Mesenchymal stem cell (in vitro differentiated cells and primary cell): ENCODE measurements around the gene XIRP2.

Experiments used
- DNase-seq: peaks from one replicate; pipeline ENCODE4 v3.0.0-alpha.2; 2013
- H2AFZ ChIP-seq: one replicate; pipeline ENCODE4 v1.6.1; 2013; ENCODE audit warnings: low read depth, mild to moderate bottlenecking, control low read depth, inconsistent platforms, low read length, moderate library complexity
- H2AK5ac ChIP-seq: 2 replicates; pipeline ENCODE4 v1.6.1; 2013; ENCODE audit warnings: low read length, moderate library complexity, mild to moderate bottlenecking, inconsistent platforms; ENCODE audit not compliant: severe bottlenecking
- H2BK120ac ChIP-seq: one replicate; pipeline ENCODE4 v1.6.1; 2013; ENCODE audit warnings: low read depth, mild to moderate bottlenecking, inconsistent platforms, low read length, moderate library complexity
- H2BK12ac ChIP-seq, 2 experiments: one replicate each; pipeline ENCODE4 v1.6.1; 2013; ENCODE audit warnings: inconsistent platforms in 2 of 2, low read length in 2 of 2, mild to moderate bottlenecking in 2 of 2, moderate library complexity in 2 of 2, control low read depth in 1 of 2
- H2BK15ac ChIP-seq: one replicate; pipeline ENCODE4 v1.6.1; 2013; ENCODE audit warnings: mild to moderate bottlenecking, low read depth, inconsistent platforms; ENCODE audit not compliant: poor library complexity, severe bottlenecking
- H2BK5ac ChIP-seq: 2 replicates; pipeline ENCODE4 v1.6.1; 2013; ENCODE audit warnings: low read depth, mild to moderate bottlenecking, low read length, control low read depth, inconsistent platforms; ENCODE audit not compliant: poor library complexity, severe bottlenecking
- H3K14ac ChIP-seq, 2 experiments: one replicate each; pipeline ENCODE4 v1.6.1; 2013; ENCODE audit warnings: inconsistent platforms in 2 of 2, low read length in 2 of 2, control low read depth in 1 of 2, mild to moderate bottlenecking in 1 of 2, moderate library complexity in 1 of 2
- H3K18ac ChIP-seq, 2 experiments: one replicate each; pipeline ENCODE4 v1.6.1; 2013; ENCODE audit warnings: inconsistent platforms in 2 of 2, low read length in 2 of 2, control low read depth in 1 of 2, low read depth in 1 of 2, mild to moderate bottlenecking in 1 of 2
- H3K23ac ChIP-seq, 2 experiments: one replicate each; pipeline ENCODE4 v1.6.1; 2013; ENCODE audit warnings: inconsistent platforms in 2 of 2, low read length in 2 of 2, mild to moderate bottlenecking in 2 of 2, moderate library complexity in 2 of 2, control low read depth in 1 of 2
- H3K27ac ChIP-seq: 2 replicates; pipeline ENCODE4 v1.5.1; 2013; ENCODE audit warnings: mild to moderate bottlenecking, moderate library complexity, low read length, control low read depth, inconsistent platforms; ENCODE audit not compliant: poor library complexity, severe bottlenecking
- H3K27me3 ChIP-seq, 2 experiments: 2 replicates each; pipeline versions ENCODE4 v1.6.1 to v1.7.0; 2013; ENCODE audit warnings: low read length in 2 of 2, mild to moderate bottlenecking in 2 of 2, moderate library complexity in 2 of 2, control low read depth in 1 of 2, inconsistent platforms in 1 of 2; ENCODE audit not compliant: control insufficient read depth in 1 of 2, insufficient read depth in 1 of 2
- H3K36me3 ChIP-seq, 2 experiments: 2 replicates each; pipeline versions ENCODE4 v1.6.1 to v1.7.0; 2013; ENCODE audit warnings: low read length in 2 of 2, control low read depth in 1 of 2, inconsistent platforms in 1 of 2, low read depth in 1 of 2, mild to moderate bottlenecking in 1 of 2; ENCODE audit not compliant: insufficient read depth in 2 of 2, control insufficient read depth in 1 of 2
- H3K4ac ChIP-seq, 2 experiments: one replicate each; pipeline ENCODE4 v1.6.1; 2013; ENCODE audit warnings: inconsistent platforms in 2 of 2, low read length in 2 of 2, mild to moderate bottlenecking in 2 of 2, moderate library complexity in 2 of 2, control low read depth in 1 of 2, low read depth in 1 of 2
- H3K4me1 ChIP-seq: 2 replicates; pipeline ENCODE4 v1.6.1; 2013; ENCODE audit warnings: low read depth, low read length, control low read depth; ENCODE audit not compliant: control insufficient read depth, insufficient read depth
- H3K4me2 ChIP-seq: 2 replicates; pipeline ENCODE4 v1.6.1; 2013; ENCODE audit warnings: low read length, mild to moderate bottlenecking, inconsistent platforms; ENCODE audit not compliant: poor library complexity, severe bottlenecking
- H3K4me3 ChIP-seq, 2 experiments: 2 replicates each; pipeline versions ENCODE4 v1.5.1 to v1.7.0; 2013; ENCODE audit warnings: low read length in 2 of 2, mild to moderate bottlenecking in 2 of 2, control low read depth in 1 of 2, low read depth in 1 of 2; ENCODE audit not compliant: insufficient read depth in 1 of 2
- H3K79me1 ChIP-seq: replicated peaks from 2 replicates; pipeline ENCODE4 v1.6.1; 2013; ENCODE audit warnings: mild to moderate bottlenecking, control low read depth, low read length, inconsistent platforms; ENCODE audit not compliant: poor library complexity, severe bottlenecking
- H3K9ac ChIP-seq: 2 replicates; pipeline ENCODE4 v1.7.0; 2013; ENCODE audit warnings: mild to moderate bottlenecking, low read length, moderate library complexity
- H3K9me3 ChIP-seq: 2 replicates; pipeline ENCODE4 v1.7.0; 2013; ENCODE audit warnings: mild to moderate bottlenecking, low read length; ENCODE audit not compliant: control insufficient read depth
- H4K8ac ChIP-seq: one replicate; pipeline ENCODE4 v1.6.1; 2013; ENCODE audit warnings: inconsistent platforms, mild to moderate bottlenecking, low read length, moderate library complexity
- H4K91ac ChIP-seq: one replicate; pipeline ENCODE4 v1.6.1; 2013; ENCODE audit warnings: mild to moderate bottlenecking, low read length, inconsistent platforms
- WGBS: methylation state at CpG from one replicate; pipeline ENCODE4 v1.1.7; 2013; ENCODE audit warnings: mixed read lengths; 5-methylcytosine and 5-hydroxymethylcytosine counted together

XIRP2 gene

GRCh38 chr2:166881177-166881576 is 7.1 kb upstream of the XIRP2 start:
- WGBS = no CpG with 5 or more reads among the region's 1 CpG
- no peak overlapping the region for H3K9ac ChIP-seq

GRCh38 chr2:166882851-166883250 is 5.4 kb upstream of the XIRP2 start:
- H3K36me3 ChIP-seq = no peaks in the 10 kb centered on the region
- no peak overlapping the region for H3K14ac ChIP-seq
- H3K27me3 ChIP-seq = no peaks in the 10 kb centered on the region
- no peak overlapping the region for H3K4me2 ChIP-seq
- no peaks in the 10 kb centered on the region for H3K9me3 ChIP-seq
- H3K23ac ChIP-seq = no peak overlapping the region
- no peak overlapping the region for H3K4me3 ChIP-seq
- H3K4ac ChIP-seq = no peak overlapping the region
- H3K27ac ChIP-seq = no peak overlapping the region
- no peak overlapping the region for H2BK120ac ChIP-seq
- no peak overlapping the region for H2BK12ac ChIP-seq
- 95% methylated on average over 3 of the region's 3 CpGs for WGBS
- H2BK5ac ChIP-seq = no peak overlapping the region
- no peak overlapping the region for H3K18ac ChIP-seq
- no peak overlapping the region for H2AK5ac ChIP-seq
- no peak for DNase-seq
- H2AFZ ChIP-seq = no peak overlapping the region
- no peak overlapping the region for H4K91ac ChIP-seq
- no peak overlapping the region for H2BK15ac ChIP-seq
- no peaks in the 10 kb centered on the region for H3K4me1 ChIP-seq
- H3K9ac ChIP-seq = no peak overlapping the region
- H4K8ac ChIP-seq = no peak overlapping the region
- no peaks in the 10 kb centered on the region for H3K79me1 ChIP-seq

More at GRCh38 chr2:166881177-166881576, 7.1 kb upstream of the XIRP2 start:
- H3K9me3 ChIP-seq = no peaks in the 10 kb centered on the region
- no peak overlapping the region for H2BK120ac ChIP-seq
- no peak overlapping the region for H3K14ac ChIP-seq
- H3K4ac ChIP-seq = no peak overlapping the region
- no peak overlapping the region for H3K4me2 ChIP-seq
- H2BK5ac ChIP-seq = no peak overlapping the region
- no peak overlapping the region for H3K23ac ChIP-seq
- no peak overlapping the region for H3K4me3 ChIP-seq
- no peaks in the 10 kb centered on the region for H3K4me1 ChIP-seq
- H3K79me1 ChIP-seq = no peaks in the 10 kb centered on the region
- no peak overlapping the region for H2BK12ac ChIP-seq
- H3K27me3 ChIP-seq = no peaks in the 10 kb centered on the region
- no peak overlapping the region for H4K91ac ChIP-seq
- no peak overlapping the region for H3K27ac ChIP-seq
- no peak overlapping the region for H2AFZ ChIP-seq
- H4K8ac ChIP-seq = no peak overlapping the region
- H3K36me3 ChIP-seq = no peaks in the 10 kb centered on the region
- no peak overlapping the region for H2AK5ac ChIP-seq
- H3K18ac ChIP-seq = no peak overlapping the region
- no peak overlapping the region for H2BK15ac ChIP-seq
- peak; percentile 18 for DNase-seq

GRCh38 chr2:166891727-166892126 is 3.4 kb downstream of the XIRP2 start:
- Histone ChIP-seq H3K4me1 (no peaks in the 10 kb centered on the region), H3K14ac (no peak overlapping the region), H2AK5ac (no peak overlapping the region), H3K4me2 (no peak overlapping the region), H2BK120ac (no peak overlapping the region), H3K79me1 (no peaks in the 10 kb centered on the region), H3K27ac (no peak overlapping the region), H4K91ac (no peak overlapping the region), H4K8ac (no peak overlapping the region), H3K4ac (no peak overlapping the region), H3K23ac (no peak overlapping the region), H2BK5ac (no peak overlapping the region), H3K36me3 (no peaks in the 10 kb centered on the region), H3K27me3 (no peaks in the 10 kb centered on the region), H3K9me3 (no peaks in the 10 kb centered on the region), H2BK15ac (no peak overlapping the region), H2AFZ (no peak overlapping the region), H3K4me3 (no peak overlapping the region), H3K9ac (no peak overlapping the region), H3K18ac (no peak overlapping the region), H2BK12ac (no peak overlapping the region)
- no peak for DNase-seq
- no CpG with 5 or more reads among the region's 2 CpGs for WGBS

- Histone ChIP-seq H2BK12ac (no peak overlapping the region), H3K9ac (no peak overlapping the region), H3K9me3 (no peaks in the 10 kb centered on the region), H2BK5ac (no peak overlapping the region), H2AK5ac (no peak overlapping the region), H4K8ac (no peak overlapping the region), H2AFZ (no peak overlapping the region), H2BK15ac (no peak overlapping the region), H4K91ac (no peak overlapping the region), H3K14ac (no peak overlapping the region), H3K23ac (no peak overlapping the region), H3K4me2 (no peak overlapping the region), H2BK120ac (no peak overlapping the region), H3K36me3 (no peaks in the 10 kb centered on the region), H3K27me3 (no peaks in the 10 kb centered on the region), H3K4ac (no peak overlapping the region), H3K4me1 (no peaks in the 10 kb centered on the region), H3K27ac (no peak overlapping the region), H3K4me3 (no peak overlapping the region), H3K79me1 (no peaks in the 10 kb centered on the region), H3K18ac (no peak overlapping the region)
- no peak for DNase-seq
These were observed 4.1 kb downstream of the XIRP2 start for GRCh38 chr2:166892397-166892796.
